GM18498 (cell line): ENCODE data around the gene PRKAB1.

Experiments used
- ATAC-seq: cut with Tn5 transposase; IDR thresholded peaks from one replicate; pipeline ENCODE4 v1.9.1; 2021; ENCODE audit warnings: mild to moderate bottlenecking, moderate library complexity; ENCODE audit not compliant: unreplicated experiment

Gene PRKAB1

DNA sequence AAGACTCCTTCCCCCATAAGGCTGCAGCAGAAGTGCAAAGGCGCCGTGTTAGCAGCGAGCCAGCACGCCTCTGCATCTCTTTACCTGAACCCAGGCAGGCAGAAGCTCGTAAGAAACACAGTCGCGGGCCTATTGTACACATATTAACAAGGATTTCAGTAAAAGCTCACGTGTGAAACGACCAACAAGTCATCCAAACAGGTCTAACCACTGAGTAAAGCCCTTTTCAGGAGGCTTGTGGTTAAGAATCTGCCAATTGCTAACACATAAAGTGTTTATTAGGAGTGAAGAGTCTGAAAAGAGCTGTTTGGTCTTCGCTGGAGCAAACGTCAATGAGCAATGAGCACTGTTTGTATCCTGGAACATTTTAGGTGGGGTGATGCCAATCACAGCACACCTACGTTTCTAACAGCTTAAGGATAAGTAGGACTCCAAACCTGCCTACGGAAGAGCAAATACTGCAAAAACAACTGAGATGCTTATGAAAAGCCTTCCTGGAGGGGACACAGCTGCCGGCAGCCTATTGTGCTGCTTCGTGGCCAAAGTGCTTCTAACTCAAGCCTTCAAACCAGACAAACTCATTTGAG lies 43.1 kb downstream of the PRKAB1 start:
- ATAC-seq = no peak

DNA sequence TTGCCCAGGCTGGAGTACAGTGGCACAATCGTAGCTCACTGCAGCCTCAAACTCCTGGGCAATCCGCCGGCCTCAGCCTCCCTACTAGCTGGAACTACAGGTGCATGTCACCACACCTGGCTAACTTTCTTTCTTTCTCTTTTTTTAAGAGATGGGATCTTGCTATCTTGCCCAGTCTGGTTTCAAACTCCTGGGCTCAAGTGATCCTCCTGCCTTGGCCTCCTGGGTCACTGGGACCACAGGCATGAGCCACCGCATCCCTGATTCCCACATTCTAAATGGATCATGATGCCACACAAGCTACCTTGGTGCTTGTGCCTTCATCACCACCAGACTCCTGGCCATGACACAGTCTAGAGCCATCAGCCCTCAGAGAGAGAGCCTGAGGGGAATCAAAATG lies 43.8 kb downstream of the PRKAB1 start:
- ATAC-seq = no peak

DNA sequence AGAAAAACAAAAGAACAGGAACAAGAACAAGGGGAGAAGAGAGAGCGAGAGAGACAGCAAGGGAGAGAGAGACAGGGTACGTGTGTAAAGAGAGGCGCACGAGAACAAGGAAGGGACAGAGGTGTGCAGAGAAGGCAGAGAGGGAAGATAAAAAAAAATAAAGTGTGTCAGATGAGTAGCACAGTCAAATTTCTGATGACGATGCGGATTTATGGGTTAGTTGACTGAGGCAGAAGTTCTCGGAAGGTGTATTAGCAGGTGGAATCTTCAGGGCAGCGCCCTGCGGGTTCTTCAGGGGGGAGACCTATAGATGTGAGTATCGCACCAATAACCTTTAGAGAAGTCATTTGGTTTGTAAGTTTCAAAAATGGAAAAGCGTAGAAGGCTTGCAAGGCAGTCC lies 44.8 kb downstream of the PRKAB1 start:
- ATAC-seq = no peak

DNA sequence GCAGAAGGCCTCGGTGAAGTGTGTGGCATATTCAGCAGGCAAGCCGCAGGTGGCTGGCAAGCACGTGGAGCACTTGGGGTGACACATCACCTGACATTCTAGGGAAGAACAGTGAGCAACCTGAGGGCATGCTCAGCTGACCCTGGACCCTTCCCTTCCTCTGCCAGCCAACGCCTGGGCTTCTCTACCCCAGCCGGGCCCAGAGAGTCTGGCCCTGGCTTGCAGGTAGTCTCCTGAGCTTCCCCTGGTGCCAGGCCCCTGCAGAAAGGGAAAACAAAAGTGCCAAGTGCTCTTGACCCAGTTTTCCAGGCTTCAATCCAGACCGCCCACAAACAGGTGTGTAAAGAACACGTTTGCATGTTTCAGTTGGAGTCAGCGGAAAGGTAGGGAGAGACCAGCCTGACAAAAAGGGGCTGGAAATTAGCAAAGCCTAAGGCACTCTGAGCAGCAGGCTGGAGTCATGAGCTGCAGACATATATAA lies 45.7 kb downstream of the PRKAB1 start:
- no peak for ATAC-seq

DNA sequence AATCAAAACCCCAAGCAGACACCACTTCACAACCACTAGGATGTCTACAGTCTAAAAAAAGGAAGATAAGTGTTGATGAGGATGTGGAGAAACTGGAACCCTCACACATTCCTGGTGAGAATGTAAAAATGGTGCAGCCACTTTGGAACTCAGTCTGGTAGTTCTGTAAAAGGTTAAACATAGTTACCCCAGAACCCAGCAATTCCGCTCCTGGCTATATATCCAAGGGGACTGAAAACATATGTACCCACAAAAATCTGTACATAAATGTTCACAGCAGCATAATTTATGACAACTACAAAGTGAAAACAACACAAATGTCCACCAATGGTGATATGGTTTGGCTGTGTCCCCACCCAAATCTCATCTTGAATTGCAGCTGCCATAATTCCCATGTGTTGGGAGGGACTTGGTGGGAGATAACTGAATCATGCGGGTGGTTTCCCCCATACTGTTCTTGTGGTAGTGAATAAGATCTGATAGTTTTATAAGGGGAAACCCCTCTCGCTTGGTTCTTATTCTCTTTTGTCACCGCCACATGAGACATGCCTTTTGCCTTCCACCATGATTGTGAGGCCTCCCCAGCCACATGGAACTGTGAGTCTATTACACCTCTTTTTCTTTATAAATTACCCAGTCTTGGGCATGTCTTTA lies 46.8 kb downstream of the PRKAB1 start:
- ATAC-seq = no peak

DNA sequence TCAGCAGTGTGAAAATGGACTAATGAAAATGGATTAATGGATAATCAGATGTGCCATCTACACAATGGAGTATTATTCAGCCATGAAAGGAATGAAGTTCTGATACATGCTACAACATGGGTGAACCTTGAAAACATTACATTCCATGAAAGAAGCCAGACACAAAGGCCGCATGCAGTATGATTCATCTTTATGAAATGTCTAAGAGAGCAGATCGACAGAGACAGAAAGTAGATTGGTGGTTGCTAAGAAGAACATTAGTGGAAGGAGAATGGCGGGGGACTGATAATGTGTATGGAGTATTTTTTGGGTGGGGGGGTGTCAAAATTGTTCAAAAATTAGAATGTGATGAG lies 47.3 kb downstream of the PRKAB1 start:
- no peak for ATAC-seq

DNA sequence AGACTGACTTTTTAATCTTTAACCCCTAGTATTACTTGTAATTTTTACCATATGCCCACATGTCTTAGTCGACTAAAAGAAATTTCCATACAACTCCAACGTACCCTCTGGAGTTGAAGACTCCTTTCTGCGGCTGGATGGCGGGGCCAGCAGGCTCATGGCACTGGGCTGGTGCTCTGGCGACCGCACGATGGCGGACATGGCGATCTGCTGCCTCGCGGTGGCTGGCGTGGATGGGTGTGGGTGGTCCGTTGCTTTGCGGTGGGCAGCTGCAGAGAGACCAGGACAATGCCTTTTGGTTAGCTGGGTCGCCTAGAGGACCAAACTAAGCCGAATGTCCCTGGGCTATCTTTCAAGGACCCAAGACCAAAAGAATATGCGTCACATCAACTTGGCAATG lies 50.2 kb downstream of the PRKAB1 start:
- no peak for ATAC-seq

DNA sequence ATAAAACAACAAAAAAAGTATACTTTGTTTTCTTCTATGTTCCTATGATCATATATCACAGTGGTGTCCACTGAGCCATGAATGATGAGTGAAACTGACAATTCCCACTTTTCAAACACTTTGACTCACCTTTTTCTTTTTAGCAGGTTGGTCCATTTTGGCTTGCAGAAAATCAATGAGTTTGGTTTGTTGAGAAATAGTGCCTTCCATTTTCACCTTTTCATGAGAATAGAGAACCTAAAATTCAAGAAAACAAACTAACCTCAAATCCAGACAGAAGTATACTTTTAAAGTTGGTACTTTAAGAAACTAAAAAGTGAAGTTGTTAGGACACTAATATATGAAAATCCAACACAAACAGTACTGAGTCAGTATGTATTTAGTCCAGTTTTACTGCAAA lies 52.4 kb downstream of the PRKAB1 start:
- ATAC-seq = no peak

DNA sequence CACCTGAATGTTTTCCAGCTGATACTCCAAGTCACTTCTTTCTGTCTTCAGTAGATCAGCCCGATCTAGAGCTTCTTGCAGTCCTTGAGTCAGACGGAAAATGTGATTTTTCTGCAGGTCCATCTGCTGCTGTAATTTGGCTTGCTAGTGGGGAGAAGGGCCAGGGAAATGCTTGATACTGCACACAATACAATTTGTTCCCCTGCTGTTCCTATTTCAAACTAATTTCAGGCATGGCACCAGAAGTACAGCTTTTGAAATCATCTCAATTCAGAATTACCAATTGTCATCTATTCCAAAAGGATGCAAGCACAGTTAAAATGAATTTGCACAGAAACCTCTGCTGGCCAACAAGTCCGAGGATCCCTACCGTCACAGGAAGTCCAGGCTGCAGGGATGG lies 53.4 kb downstream of the PRKAB1 start:
- no peak for ATAC-seq

DNA sequence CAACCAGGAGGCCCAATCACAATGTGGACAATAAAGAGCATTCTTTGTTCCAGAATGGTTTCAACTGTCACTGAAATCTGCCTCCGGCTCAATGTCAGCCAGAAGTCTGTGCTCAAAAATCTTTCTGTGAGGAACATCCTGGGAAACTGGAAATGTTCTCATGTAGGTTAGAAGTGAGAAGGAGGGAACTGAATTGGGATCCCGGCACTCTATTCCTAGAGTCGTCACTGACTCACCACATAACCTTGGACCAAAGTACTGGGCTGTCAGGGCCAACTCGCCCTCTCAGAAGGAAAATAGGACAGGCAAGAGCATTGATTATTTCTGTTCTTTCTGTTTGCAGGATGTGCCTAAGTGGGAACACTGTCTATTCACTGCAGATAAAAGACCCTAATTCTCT lies 57.6 kb downstream of the PRKAB1 start:
- ATAC-seq = no peak

DNA sequence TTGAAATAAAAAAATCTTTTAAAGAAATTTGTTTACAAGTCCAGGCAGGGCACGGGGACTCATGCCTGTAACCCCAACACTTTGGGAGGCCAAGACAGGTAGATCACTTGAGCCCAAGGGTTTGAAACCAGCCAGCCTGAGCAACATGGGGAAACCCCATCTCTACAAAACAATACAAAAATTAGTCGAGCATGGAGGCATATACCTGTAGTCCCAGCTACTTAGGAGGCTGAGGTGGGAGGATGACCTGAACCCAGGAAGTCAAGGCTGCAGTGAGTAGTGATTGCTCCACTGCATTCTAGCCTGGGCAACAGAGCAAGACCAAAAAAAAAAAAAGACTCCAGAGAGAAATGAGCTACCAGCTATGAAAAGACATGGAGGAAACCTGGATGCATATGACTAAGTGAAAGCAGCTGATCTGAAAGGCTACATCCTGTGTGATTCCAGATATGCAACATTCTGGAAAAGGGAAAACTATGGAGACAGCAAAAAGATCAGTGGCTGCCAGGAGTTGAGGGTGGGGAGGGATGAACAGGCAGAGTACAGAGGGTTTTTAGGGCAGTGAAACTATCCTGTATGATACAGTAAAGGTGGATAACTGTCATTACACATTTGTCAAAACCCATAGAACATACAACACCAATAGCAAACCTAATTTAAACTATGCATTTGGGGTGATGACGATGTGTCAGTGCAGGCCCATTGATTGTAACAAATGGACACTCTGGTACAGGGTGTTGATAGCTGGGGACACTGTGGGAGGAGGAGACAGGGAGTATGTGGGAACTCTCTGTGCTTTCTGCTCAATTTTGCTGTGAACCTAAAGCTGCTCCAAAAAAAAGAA lies 59.9 kb downstream of the PRKAB1 start:
- no peak for ATAC-seq

DNA sequence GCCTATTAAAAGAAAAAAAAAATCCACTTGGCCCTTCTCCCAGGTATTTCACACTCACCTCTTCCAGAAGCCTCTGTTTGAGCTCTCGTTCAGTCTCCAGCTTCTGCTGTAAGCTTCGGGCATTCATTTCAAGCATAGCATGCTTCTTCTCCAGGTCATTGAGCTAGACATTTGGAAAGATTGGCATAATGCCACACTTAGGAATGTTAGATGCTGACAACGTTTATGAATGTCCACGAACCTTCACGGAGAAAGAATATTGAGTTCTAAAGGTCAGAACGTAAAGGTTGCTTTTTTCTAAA lies 60.5 kb downstream of the PRKAB1 start:
- no peak for ATAC-seq

DNA sequence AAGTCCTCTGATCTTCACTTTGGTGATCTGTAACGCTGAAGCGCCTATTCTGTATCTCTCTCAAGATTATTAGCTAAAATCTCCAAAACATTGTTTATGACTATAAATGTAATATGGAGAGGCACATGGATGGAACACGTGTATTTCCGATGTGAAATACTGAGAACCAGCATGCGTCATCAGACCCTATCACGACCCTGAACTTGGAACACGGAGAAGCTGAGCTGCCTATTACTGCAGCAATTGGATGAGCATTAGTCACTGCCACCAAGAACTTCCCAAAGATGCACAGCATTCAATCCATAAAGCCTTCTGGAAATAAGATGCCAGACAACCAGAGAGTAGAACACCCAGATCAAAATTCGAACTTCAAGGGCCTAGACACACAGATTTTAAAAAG lies 61.9 kb downstream of the PRKAB1 start:
- ATAC-seq = no peak

DNA sequence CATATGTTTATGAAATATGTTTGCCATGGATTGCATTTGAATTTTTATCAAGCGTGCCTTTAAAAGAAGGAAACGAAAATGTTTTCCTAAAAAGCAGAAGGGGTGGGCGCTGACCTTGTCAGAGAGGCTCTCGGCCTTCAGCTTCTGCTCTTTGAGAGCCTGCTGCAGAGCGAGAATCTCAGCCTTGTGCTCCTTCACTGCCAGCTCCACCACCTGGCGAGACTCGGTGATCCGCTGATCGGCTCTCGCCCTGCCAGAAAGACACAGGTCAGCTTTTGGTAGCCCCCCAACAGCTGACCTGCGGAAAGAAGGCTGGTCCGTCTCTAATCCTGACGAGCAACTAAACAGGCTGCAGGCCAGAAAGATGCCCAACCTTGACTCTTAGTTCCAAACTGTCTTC lies 62.4 kb downstream of the PRKAB1 start:
- ATAC-seq = no peak
